Ovary (tissue), 9 donors: Measurements from ENCODE around the gene DMWD. TPM values are rescaled to one million over a fixed set of nuclear protein-coding genes. Genes with fewer than 3 reads are reported as not detected.

Source experiments
- DNase-seq, 5 donors: peaks; one replicate each; pipeline ENCODE4 v3.0.0-alpha.2; 2019 to 2020
- H3K27ac ChIP-seq, 2 donors: fragments of 200-600 bp; one replicate each; pipeline versions ENCODE4 v1.5.1 to v1.8.0; 2019 to 2022
- H3K27me3 ChIP-seq: fragments of 200-600 bp; one replicate; pipeline ENCODE4 v1.8.0; 2022
- H3K36me3 ChIP-seq: fragments of 200-600 bp; sonication (generic); one replicate; pipeline ENCODE4 v1.5.1; 2019
- H3K4me1 ChIP-seq: one replicate; pipeline ENCODE4 v1.8.1; 2013; ENCODE audit warnings: mild to moderate bottlenecking, moderate library complexity; ENCODE audit not compliant: insufficient read depth
- H3K4me3 ChIP-seq: fragments of 200-600 bp; sonication (generic); one replicate; pipeline ENCODE4 v1.5.1; 2017
- H3K9me3 ChIP-seq, 2 donors: fragments of 200-600 bp in 1 of 2; sonication (generic) in 1 of 2; one replicate each; pipeline versions ENCODE4 v1.5.1 to v1.8.1; 2013 to 2019; ENCODE audit warnings: mild to moderate bottlenecking in 1 of 2, moderate library complexity in 1 of 2
- CTCF ChIP-seq, 3 donors: fragments of 450-650 bp in 2 of 3; fragments of 200-600 bp in 1 of 3; IDR thresholded peaks; one replicate each; pipeline versions ENCODE4 v1.5.1 to v1.8.0; 2016 to 2022; ENCODE audit warnings: antibody characterized with exemption in 3 of 3, mild to moderate bottlenecking in 1 of 3
- EP300 ChIP-seq: sonication (generic); formaldehyde crosslinking; IDR thresholded peaks from one replicate; pipeline ENCODE4 v1.6.1; 2017; ENCODE audit warnings: antibody characterized with exemption
- POLR2A ChIP-seq: fragments of 450-650 bp; IDR thresholded peaks from one replicate; pipeline ENCODE4 v1.6.1; 2017; ENCODE audit warnings: antibody characterized with exemption, mild to moderate bottlenecking, moderate library complexity
- WGBS, 3 donors: extraction: QIAGEN DNeasy Blood & Tissue Kit in 1 of 3; methylation state at CpG; one replicate each; pipeline versions ENCODE4 v1.1.5 to v1.1.7; 2013 to 2017; 5-methylcytosine and 5-hydroxymethylcytosine counted together
- intact Hi-C, 4 donors: fragments of 100-400 bp; cut with DNase I; formaldehyde crosslinking; loops; one replicate each; pipeline versions ENCODE4 v1.11.0 to v1.15.1; 2022 to 2023
- polyA plus RNA-seq, 2 donors: library from polyadenylated mRNA; stranded (reverse); fragments of 200-250 nt in 1 of 2; fragments of 350-450 nt in 1 of 2; fragmentation: Illumina TruSeq in 1 of 2; extraction: RNeasy Lipid Tissue Mini Kit (QIAGEN cat#74804) in 1 of 2; gene quantifications; one replicate each; pipeline ENCODE4 v1.2.3, GENCODE V29; 2013 to 2014
- total RNA-seq, 7 donors: library from RNA; depleted of rRNA in 2 of 7; stranded (reverse); fragments of >200 nt in 2 of 7; fragmentation: NEBNext Ultra II Directional in 3 of 7; extraction: Animal tissue kit (Norgen Biotek cat#: 25700) in 3 of 7; gene quantifications; one replicate each; pipeline versions ENCODE4 v1.1.0 to v1.2.4, GENCODE V29; 2016 to 2023
- donor health status: DM: no; HTN: no; CAD: no; lungs with moderate emphysema.
- donor health status: DM: no; HTN: no; CAD: no.
- donor health status: Bipolar disorder and iron deficiency.
- donor health status: DM: yes; HTN: yes; CAD: no.
- donor health status: DM: no; HTN: no; CAD: no.
- donor health status: DM: yes; HTN: yes; CAD: no.

The DMWD gene
- total and polyA plus RNA-seq, 9 donors = 11.4 to 85.4 (median 54.9) TPM

GRCh38 chr19:45816236-45817009 lies 23.8 kb upstream of the DMWD start:
- Histone ChIP-seq H3K9me3 (no peaks in the 10 kb centered on the region), H3K36me3 (no peaks in the 10 kb centered on the region), H3K27me3 (no peaks in the 10 kb centered on the region), H3K4me3 (no peak overlapping the region), H3K4me1 (peaks cover 5% of the 10 kb centered on the region), H3K27ac (no peak overlapping the region)
- TF ChIP-seq EP300 = no peak
- no peak for TF ChIP-seq POLR2A
- no peak for TF ChIP-seq CTCF (IDR thresholded peaks at IDR 0.05)
- 65 to 69% (median 67%) methylated on average over 15 to 18 of the region's 18 CpGs for WGBS, 3 donors
- peak in 1 of 5 donors; percentile 52 for DNase-seq
- intact Hi-C loops = loop anchor here in 1 of 4 donors (10.0 kb wide), 1 partner anchor 68 kb away; the partner anchor contains the start of gene IRF2BP1

DNA sequence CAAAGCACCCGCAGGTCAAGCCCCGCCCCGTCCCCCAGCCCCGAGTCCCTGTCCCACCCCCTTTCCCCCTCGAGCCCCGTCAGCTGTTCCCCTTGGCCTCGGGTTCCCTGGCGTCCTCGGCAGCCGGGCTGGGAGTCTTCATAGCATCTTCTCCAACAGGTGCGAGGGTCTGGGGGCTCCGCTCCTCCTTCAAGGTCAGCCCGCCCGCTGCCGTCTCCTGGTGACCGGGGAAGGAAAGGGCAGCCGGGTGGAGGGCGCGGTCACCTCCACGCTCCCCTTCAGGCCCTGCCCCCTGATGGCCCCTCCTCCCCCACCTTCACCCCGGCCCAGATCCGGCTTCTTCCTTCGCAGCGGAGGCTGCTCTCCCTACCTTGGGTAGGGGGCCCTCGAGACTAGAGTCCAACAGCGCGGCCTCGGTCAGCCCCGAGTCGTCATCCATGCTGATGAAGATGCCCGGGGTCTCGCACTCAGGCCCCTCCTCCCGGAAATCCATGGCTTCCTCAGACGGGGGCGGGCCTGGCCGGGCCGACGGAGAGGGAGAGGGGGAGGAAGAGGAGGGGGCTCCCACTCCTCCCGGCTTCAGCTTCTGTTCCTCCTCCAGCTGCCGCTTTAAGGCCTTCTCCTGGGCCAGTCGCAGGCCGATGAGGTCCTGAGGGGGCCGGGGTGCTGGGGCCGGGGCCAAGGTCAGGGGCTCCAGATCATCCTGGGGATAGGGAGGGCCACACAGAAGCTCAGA lies 23.0 kb upstream of the DMWD start:
- Histone ChIP-seq H3K9me3 (no peaks in the 10 kb centered on the region), H3K27me3 (no peaks in the 10 kb centered on the region), H3K4me3 (peak overlapping the region; percentile 22), H3K27ac (peak overlapping the region in 1 of 2 donors; percentile 8), H3K36me3 (no peaks in the 10 kb centered on the region), H3K4me1 (peaks cover 5% of the 10 kb centered on the region)
- intact Hi-C loops = loop anchor here in 1 of 4 donors (10.0 kb wide), 1 partner anchor 69 kb away; the partner anchor contains the start of gene IRF2BP1
- no peak for TF ChIP-seq EP300
- no peak for TF ChIP-seq CTCF (IDR thresholded peaks at IDR 0.05)
- TF ChIP-seq POLR2A = no peak
- DNase-seq = peak in 2 of 5 donors; percentile 54 to 55
- 4 to 9% (median 6%) methylated on average over 33 to 44 of the region's 44 CpGs for WGBS, 3 donors

- Histone ChIP-seq H3K27ac (peak within 1 kb of the TSS in 1 of 2 donors; percentile 8), H3K9me3 (no peaks in the 10 kb centered on the region), H3K36me3 (no peaks in the 10 kb centered on the region), H3K4me1 (peaks cover 5% of the 10 kb centered on the region), H3K4me3 (peak within 1 kb of the TSS; percentile 22), H3K27me3 (no peaks in the 10 kb centered on the region)
- intact Hi-C loops = loop anchor here in 1 of 4 donors (10.0 kb wide), 1 partner anchor 70 kb away; the partner anchor contains the start of gene IRF2BP1
- no peak for DNase-seq
- WGBS, 3 donors = 21 to 28% (median 24%) methylated on average over 36 to 40 of the region's 40 CpGs
- TF ChIP-seq EP300 = no peak
- TF ChIP-seq CTCF (IDR thresholded peaks at IDR 0.05) = no peak
- TF ChIP-seq POLR2A = no peak
Measured at GRCh38 chr19:45814851-45815480, 22.3 kb upstream of the DMWD start, which contains the start of gene RSPH6A. TSS of gene RSPH6A (minus strand) at chr19:45815308. CDS start at chr19:45815176, 132 bp downstream.

GRCh38 chr19:45814166-45814780 lies 21.6 kb upstream of the DMWD start:
- DNase-seq = no peak

More at GRCh38 chr19:45814166-45814780, 21.6 kb upstream of the DMWD start:
- 79 to 85% (median 82%) methylated on average over 9 to 12 of the region's 12 CpGs for WGBS, 3 donors
- intact Hi-C loops = loop anchor here in 1 of 4 donors (10.0 kb wide), 1 partner anchor 71 kb away; the partner anchor contains the start of gene IRF2BP1
- H3K4me3 ChIP-seq = no peak overlapping the region
- H3K27ac ChIP-seq = no peak overlapping the region
- TF ChIP-seq POLR2A = no peak
- no peak for TF ChIP-seq EP300
- TF ChIP-seq CTCF (IDR thresholded peaks at IDR 0.05) = no peak
- H3K27me3 ChIP-seq = no peaks in the 10 kb centered on the region
- no peaks in the 10 kb centered on the region for H3K9me3 ChIP-seq
- H3K4me1 ChIP-seq = peaks cover 7% of the 10 kb centered on the region
- no peaks in the 10 kb centered on the region for H3K36me3 ChIP-seq
